GM12801 (cell line): ENCODE data around the gene ADNP.

Experiments used
- TF ChIP-seq, protein P1 (sequence below): IDR thresholded peaks from one replicate; pipeline ENCODE4 v1.5.1; 2011; ENCODE audit warnings: control low read depth; ENCODE audit not compliant: insufficient read length; ENCODE audit errors: extremely low read depth

ADNP gene

DNA sequence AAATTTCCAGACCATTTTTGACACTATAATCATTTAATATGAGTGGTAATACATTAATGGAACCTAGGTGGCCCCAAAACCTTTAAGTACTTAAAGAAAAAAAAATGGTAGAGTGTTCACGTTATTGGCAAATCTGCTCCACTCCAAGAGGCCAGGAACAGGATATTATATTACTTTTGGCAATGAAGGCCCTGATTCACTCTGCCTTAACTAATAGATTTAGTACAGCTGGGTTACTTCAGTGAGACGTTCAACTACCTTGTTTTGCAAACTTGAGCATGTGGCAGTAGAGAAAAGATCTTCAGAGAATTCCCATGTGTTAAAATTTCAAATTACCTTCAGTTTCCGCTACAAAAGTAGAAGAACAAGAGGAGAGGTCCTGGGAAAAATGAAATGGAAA, 12.8 kb downstream of the ADNP start:
- TF ChIP-seq, protein P1, sequence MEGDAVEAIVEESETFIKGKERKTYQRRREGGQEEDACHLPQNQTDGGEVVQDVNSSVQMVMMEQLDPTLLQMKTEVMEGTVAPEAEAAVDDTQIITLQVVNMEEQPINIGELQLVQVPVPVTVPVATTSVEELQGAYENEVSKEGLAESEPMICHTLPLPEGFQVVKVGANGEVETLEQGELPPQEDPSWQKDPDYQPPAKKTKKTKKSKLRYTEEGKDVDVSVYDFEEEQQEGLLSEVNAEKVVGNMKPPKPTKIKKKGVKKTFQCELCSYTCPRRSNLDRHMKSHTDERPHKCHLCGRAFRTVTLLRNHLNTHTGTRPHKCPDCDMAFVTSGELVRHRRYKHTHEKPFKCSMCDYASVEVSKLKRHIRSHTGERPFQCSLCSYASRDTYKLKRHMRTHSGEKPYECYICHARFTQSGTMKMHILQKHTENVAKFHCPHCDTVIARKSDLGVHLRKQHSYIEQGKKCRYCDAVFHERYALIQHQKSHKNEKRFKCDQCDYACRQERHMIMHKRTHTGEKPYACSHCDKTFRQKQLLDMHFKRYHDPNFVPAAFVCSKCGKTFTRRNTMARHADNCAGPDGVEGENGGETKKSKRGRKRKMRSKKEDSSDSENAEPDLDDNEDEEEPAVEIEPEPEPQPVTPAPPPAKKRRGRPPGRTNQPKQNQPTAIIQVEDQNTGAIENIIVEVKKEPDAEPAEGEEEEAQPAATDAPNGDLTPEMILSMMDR = no peak

DNA sequence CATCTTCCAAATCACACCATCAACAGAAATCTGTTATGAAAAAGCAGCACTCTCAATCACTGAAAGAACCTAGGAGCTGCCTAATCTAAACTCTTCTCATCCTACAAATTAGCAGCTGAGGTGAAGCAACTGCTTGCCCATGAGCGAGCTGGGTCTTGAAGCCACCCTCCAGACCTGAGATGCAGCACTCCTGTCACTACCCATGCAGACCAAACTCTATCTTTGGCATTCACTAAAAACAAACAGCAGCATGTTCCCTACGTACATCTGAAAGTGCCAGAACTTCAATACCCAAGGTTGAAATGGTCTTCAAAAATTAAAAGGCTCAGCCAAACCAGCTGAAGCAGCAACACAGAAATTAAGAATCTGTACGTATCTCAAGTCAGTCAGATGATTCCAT, 14.3 kb downstream of the ADNP start:
- TF ChIP-seq, protein P1 = no peak

DNA sequence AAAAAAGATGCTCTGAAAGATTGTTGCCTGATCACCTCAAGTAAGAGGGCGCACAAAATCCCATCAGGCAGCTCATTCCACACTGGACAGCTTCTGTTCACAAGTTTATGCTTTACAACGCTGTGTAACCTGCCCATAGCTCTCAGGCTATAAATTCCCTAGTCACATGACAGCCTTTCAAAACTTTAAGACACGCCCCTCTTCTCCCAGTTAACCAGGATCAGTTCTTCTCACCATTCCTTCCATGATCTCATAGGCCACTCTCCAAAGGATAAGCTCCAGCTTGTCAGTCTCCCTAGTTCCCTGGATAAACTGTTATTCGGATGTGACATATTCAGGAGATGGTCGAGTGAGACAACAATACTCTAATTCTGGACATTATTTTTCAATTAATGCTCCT, 15.0 kb downstream of the ADNP start:
- TF ChIP-seq, protein P1 = no peak

DNA sequence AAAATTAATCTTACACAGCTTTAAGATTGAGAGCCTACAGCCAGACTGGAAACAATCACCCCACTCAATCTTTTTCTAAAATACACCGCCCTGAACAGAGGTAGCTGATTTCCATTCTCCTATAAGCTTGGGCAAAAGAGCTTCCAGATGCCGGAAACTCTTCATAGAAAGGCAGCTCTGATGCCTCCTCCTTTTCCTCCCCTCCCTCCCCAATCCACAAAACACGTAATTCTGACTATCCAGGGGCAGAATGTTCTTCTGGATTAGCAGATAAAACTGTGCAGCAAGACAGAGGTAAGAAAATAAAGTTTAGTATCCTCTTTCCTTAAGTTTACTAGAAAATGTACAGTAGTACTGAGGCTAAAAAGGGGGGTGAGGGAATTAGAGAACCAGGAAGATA, 15.8 kb downstream of the ADNP start:
- TF ChIP-seq, protein P1 = no peak

DNA sequence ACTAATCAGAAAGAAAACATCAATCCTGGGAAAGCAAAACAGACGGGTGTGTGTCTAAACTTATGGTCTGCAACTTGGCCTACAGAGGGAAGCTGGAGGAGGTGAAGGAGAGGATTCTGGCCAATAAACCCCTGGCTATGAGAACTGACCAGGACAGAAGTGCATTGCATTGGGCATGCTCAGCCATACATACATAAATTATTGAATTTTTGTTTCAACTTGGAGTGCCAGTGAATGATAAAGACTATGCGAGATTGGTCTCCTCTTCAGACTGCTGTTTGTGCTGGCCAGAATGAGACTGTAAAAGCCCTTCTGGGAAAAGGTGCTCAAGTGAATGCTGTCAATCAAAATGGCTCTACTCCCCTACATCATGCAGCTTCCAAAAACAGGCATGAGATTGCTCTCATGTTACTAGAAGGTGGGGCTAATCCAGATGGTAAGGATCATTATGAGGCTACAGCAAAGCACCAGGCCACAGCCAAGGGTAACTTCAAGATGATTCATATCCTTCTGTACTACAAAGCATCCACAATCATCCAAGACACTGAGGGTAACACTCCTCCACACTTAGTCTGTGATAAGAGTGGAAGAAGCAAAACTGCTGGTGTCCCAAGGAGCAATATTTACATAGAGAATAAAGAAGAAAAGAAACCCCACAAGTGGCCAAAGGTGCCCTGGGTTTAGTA, 17.4 kb downstream of the ADNP start:
- TF ChIP-seq, protein P1 = no peak

DNA sequence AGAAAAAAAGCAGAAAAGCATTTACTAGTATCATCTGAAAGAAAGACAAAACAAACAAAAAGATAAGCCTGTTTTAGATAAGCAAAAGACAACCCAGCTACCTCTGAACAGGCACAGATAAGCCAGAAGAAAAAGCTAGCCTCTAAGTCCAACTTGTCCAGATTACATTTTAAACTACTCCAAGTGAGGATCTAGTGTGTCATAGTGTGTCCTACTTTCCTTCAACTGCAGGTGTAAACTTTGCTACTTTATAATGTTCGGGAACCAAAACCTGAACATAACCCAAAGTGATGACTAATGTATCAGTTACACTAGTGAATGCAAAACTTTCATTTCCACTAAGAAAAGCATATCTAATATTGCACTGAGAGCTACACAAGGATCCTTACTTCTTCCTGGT, 19.5 kb downstream of the ADNP start:
- TF ChIP-seq, protein P1 = no peak

DNA sequence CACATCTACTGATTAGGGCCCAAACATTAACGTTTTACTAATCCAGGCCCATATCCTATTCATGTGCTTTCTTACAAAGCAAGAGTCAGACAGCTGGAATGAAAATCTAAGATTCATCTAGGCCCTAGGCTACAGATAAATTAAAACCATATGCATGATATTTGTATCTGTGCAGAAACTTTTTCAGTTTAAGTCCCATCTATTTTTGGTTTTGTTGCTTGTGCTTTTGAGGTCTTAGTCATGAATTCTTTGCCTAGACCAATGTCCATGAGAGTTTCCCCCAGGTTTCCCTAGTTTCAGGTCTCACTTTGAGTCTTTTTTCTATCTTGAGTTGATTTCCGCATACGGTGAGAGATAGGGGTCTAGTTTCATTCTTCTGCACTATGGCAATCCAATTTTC, 20.2 kb downstream of the ADNP start:
- TF ChIP-seq, protein P1 = no peak
